HG03457 (cell line): ENCODE measurements around the gene LHPP.

Source experiments
- ATAC-seq: cut with Tn5 transposase; IDR thresholded peaks from one replicate; pipeline ENCODE4 v1.9.1; 2021; ENCODE audit warnings: moderate number of reproducible peaks; ENCODE audit not compliant: unreplicated experiment

LHPP gene

GRCh38 chr10:124518366-124518765 is 56.7 kb downstream of the LHPP start:
- no peak for ATAC-seq

DNA sequence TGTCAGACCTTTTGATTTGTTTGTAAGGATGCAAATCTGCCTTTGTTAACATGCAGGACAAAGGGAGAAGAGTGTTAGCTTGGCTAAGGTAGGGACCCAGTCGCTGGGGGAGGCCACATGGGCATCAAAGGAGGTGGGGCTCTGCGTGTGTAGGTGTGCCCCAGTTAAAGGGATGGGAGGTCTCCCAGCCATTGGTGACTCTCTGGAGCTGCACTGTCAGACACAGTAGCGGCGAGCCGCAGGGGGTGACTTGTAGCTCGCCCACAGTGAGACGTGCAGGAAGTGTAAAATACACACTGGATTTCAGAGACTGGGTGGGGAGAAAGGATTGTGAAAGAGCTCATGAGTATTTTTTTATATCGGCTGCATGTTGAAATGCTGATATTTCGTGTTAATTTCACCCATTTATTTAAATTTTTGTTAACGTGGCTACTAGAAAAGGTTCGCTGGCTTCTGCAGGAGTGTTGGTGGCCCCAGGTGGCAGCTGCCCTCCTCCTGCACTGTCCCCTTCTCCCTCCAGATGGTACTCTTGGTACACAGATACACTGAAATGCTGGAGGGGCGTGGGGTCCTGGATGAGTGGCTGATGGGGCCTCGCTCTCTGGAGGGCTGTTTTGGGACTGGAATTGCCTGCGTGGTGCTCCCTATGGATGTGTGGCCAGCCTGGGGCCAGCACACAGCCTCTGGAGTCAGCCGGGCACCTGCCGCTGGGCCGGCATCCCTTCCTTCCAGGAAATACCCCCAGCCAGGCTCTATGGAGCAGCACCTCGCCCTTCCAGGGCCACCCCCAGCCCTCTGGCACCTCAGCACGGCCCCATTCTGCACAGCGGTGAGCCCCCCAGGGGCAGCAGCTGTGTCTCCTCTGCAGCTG is 59.2 kb downstream of the LHPP start:
- ATAC-seq, result no peak

DNA sequence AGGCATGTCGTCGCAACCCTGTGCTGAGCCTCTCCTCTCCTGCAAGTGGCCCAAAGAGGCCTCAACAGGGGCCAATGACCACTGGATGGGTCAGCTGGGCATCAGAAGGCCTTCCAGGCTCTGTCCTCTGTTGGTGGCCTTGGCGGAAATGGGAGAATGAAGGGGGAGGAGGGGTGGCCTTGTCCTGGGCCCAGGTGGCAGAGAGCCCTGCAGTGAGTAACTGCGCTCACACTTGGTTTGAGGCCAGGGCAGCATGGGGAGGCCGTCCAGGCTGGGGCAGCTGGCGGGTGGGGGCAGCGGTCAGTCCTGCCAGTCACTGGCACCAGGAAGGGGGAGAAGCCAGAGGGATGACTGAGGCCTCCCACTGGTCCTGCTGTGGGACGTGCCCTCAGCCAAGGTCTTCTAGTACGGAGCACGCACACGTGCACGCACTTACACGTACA is 59.8 kb downstream of the LHPP start:
- no peak for ATAC-seq

DNA sequence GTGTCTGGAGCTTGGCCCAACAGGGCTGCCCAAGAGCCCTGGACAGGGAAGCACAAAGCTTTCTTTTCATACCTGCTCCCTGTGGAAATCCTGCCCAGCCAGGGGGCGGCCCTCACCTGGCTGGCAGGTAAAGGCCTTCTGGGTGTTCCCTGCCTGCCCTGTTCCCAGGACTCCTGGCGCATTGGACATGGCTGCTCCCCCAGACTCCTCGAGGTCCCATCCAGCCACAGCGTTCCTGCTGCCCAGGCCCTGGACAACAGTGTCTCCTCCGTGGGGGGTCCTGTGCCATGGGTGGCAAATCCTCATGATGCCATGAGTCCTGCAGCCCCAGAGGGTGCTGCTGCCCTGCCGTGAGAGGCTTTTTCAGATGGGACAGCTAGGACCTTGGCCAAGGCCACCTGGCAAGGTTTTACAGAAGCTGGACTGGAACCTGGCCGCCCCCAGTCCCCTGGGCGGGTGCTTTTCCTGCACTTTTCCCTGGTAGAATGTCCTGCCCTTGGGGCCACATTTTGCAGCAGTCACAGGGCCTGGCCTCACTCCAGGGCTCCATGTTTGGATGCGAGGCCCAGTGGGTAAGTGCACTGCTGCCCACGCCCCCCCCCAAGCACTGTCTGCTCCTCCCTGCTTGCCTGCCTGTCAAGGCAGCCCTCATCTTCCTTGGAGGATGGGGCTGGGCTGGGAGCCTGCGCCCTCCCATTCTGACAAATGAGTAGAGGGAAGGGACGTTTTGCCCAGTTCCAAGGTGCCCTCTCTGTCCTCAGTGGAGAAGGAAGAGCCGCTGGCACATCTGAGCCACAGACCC is 60.7 kb downstream of the LHPP start:
- no peak for ATAC-seq

DNA sequence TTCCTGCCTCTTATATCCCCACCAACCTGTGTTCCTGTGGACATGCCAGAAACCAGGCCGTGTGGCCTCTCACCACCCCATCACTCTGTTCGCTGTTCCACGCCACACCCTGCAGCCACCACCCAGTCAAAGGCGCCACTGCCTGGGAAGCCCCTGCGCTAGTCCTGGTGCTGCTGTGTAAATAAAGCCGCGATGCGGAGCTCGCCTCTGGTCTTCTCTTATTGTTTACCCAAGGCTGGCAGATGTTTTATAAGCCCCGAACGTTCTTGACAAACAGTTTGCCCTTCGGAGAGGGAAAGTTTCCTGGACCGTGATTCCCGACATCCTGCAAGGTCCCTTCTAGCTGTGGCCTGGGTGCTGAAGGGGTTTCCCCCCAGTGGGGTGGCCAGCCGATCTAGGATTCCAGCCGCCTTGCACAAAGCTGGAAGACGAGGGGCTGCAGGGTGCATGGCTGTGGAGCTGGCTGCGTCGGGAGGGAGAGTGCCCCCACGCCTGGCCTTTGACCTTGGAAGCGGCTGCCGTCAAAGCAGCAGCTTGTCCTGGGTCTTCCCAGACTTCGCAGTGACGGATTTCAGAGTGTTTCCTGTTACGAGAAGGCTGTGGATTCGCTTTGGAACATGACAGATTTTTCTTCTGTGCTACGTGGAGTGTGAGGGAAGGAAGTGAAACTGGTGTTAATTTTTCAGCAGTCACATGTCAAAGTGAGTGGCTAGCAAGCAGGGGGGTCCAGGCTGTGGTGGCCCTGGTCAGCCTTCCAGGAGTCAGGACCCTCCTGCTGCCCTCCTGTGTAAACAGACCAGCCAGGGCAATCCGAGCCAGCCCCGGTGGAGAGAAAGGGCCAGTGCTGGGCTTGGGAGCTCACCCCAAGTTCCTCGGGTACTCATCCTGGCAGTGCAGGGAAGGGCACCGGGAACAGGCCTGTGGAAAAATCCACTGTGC is 61.6 kb downstream of the LHPP start:
- no peak for ATAC-seq

DNA sequence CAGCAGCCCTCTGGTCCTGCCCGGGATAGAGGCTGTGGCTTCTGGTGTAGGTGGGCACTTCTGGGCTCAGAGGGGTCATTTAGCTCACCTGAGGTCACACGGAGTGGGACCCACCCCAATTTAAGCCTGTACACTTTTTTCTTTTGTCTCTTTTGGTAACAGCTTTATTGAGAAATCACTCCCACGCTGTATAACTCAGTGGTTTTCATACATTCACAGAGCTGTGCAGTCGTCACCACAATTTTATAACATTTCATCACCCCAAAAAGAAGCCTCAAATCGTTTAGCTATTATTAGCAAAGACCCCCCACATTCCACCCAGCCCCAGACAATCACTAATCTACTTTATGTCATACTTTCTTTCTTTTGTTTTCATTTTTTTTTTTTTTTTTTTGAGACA is 62.3 kb downstream of the LHPP start:
- ATAC-seq, result no peak

DNA sequence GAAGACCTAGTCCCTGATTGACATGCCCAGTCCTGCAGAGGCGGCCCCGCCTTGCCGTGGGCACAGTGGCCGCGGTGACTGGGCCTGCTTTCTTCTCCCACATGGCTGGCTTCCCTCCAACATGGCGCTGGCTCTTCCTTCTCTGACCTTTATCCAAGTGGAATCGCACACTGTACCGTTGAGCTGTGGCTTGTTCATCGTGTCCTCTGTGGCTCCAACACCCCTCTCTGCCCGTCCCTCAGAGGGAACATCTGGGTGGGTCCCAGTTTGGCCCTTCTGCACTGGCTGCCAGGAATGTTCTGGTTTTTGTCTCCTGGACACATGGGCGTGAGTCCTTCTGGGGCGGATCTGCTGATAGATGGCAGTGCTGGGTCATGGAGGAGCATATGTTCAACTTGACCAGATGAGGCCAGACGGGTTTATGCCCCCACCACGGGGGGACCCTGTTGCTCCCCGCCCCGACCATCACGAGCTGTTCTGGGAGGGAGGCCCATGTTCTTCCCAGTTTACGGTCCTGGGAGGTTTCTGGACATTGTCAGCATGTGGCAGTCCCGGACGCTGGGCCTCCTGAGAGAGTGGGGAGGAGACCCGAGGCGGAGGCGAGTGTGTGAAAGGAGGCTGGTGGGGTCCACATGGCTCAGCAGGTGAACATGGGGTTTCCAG is 63.5 kb downstream of the LHPP start:
- no peak for ATAC-seq

- no peak for ATAC-seq
These were observed 64.4 kb downstream of the LHPP start for GRCh38 chr10:124525751-124526600.

GRCh38 chr10:124526621-124527267 is 65.1 kb downstream of the LHPP start:
- no peak for ATAC-seq

DNA sequence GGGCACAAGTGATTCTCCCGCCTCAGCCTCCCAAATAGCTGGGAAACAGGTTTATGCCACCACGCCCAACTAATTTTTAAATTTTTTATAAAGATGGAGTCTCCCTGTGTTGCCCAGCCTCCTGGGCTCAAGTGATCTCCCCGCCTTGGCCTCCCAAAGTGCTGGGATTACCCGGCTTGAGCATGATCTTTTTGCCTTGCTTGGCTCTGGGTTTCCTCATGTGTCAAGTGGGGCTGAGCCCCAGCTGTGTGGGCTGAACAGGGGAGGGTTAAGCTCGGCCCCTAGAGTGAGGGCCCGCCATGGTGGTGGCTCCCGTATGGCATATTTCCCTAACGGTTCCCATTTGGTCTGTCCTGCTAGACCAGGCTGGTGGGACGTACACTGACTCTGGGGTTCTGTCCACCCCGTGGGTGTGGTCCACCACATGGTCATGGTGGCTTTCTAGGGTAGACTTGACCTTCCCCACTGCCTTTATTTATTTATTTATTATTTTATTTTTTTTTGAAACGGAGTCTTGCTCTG is 66.3 kb downstream of the LHPP start:
- ATAC-seq, result no peak

DNA sequence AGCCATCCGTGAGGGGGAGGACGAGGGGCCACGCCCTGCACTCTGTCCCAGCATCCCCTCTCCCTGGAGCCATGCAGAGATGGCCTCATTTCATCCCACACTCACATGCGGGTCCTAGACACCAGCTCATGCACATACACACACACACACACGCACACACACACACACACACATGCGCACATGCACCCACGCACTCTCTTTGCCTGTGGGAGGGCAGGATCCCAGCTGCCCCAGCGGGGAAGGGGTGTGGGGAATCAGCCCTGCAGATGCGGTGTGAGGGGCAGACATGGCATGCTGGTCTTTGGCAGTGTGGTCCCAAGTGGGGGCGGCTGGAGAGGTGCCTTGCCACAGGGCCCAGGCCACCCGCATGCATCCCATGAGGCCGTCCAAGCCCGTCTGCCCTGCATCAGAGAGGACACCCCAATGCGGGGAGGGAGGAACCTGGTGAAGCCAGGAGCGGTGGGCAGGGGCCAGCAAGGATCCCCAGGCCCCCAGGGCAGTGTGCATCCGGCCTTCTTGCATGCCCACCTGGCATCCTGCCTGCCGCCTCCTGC is 68.1 kb downstream of the LHPP start:
- no peak for ATAC-seq

DNA sequence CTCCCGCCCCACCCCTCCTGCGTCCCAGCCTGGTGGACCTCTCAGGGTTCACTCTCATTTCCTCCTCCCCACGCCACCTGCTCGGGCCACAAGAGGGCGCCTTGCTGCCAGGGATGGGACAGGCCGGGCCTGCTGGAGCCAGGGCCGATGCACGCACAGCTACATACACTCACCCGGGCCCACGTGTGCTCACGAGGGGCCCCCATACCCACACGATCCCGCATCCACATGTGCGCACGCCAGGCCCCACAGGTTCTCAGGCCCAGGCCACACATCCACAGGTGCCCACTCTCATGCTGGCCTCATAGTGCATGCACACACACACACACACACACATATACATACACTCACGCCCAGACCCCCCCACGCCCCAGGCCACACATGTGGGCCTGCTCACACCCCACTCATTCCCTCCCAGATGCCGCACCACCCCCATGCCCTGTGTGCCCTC is 68.6 kb downstream of the LHPP start:
- ATAC-seq, result peak; percentile 70

- ATAC-seq, result no peak
These were observed 69.2 kb downstream of the LHPP start for GRCh38 chr10:124530816-124531215.

GRCh38 chr10:124532106-124532641 is 70.6 kb downstream of the LHPP start:
- ATAC-seq, result no peak

- no peak for ATAC-seq
These were observed 71.2 kb downstream of the LHPP start for GRCh38 chr10:124532788-124533187.

DNA sequence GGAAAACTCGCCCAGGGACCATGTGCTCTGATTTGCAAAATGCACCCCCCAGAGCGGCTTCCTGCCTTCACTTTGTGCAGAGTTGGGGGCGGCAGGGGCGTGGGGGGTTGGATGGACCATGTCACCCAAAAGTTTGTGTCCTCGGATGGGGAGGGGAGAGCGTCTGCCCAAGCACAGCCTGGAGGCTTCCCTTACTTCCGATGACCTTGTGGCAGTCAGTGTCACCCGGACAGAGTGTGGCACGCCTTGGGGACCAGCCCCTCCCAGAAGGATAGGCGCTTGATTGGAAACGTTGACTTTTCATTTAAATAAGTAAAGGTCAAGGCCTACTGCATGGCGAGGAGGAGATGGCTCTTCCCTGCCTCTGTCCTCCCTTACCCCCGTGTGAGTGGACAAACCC is 71.6 kb downstream of the LHPP start:
- no peak for ATAC-seq

DNA sequence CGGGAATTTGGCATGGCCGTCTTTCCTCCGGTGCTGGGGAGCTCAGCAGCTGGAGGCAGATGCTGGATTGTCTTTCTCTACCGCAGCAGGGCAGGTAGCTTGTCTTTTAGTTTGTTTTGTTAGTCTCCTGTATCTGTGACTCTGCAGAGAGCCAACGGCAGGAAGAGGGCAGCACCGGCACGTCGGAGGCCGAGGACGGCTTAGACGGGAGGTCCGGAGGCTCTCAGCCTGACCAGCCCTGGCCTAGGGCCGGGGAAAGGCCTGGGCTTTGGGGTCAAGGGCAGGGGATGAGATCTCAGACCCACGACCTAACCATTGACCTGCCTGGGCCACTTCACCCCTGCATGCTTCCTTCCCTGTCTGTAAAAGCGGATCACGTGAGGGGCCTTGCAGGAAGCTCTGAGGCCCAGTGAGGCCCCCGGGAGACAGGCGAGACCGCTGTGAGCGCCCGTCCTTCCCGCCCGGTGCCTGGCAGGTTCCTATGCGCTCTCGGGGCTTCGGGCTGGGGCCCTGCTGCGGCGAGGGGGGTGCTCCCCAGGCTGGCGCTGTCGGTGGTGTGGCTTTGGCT is 72.7 kb downstream of the LHPP start:
- no peak for ATAC-seq
